Right atrium auricular region (tissue), 2 donors: ENCODE results near the gene CA5A. TPM values are rescaled to one million over a fixed set of nuclear protein-coding genes. Genes with fewer than 3 reads are reported as not detected.
"Not testable (repeated sequence)": the region's sequence is repeated elsewhere in the genome, so short reads cannot be mapped to it uniquely, and the experiment has no call there.

Source experiments
- DNase-seq: peaks from one replicate; pipeline ENCODE4 v3.0.0-alpha.2; 2019; ENCODE audit warnings: low spot score
- H3K27ac ChIP-seq, 2 donors: fragments of 200-600 bp; sonication (generic); 1 replicate in 1 of 2; 2 replicates in 1 of 2; pipeline ENCODE4 v1.5.1; 2016 to 2019
- H3K27me3 ChIP-seq, 2 donors: fragments of 200-600 bp; sonication (generic); one replicate each; pipeline versions ENCODE4 v1.5.1 to v1.6.0; 2017 to 2019
- H3K36me3 ChIP-seq: fragments of 200-600 bp; sonication (generic); one replicate; pipeline ENCODE4 v1.5.1; 2016
- H3K4me1 ChIP-seq, 2 donors: fragments of 200-600 bp; sonication (generic); one replicate each; pipeline versions ENCODE4 v1.5.1 to v1.6.0; 2017 to 2019
- H3K4me3 ChIP-seq, 2 donors: fragments of 200-600 bp; sonication (generic); 1 replicate in 1 of 2; 2 replicates in 1 of 2; pipeline ENCODE4 v1.5.1; 2017 to 2019; ENCODE audit warnings: mild to moderate bottlenecking in 1 of 2, moderate library complexity in 1 of 2
- H3K9me3 ChIP-seq, 2 donors: fragments of 200-600 bp; sonication (generic); one replicate each; pipeline ENCODE4 v1.5.1; 2019
- CTCF ChIP-seq, 2 donors: fragments of 200-600 bp; sonication (generic); IDR thresholded peaks; one replicate each; pipeline ENCODE4 v1.5.1; 2019; ENCODE audit warnings: antibody characterized with exemption in 2 of 2
- total RNA-seq, 2 donors: library from RNA; depleted of rRNA; stranded (reverse); fragments of >200 nt; gene quantifications; one replicate each; pipeline ENCODE4 v1.1.0, GENCODE V29; 2016

The CA5A gene
- total RNA-seq, 2 donors from 2014 or later, result not detected

- Histone ChIP-seq H3K27me3 (no peaks in the 10 kb centered on the region), H3K4me1 (no peaks in the 10 kb centered on the region), H3K36me3 (no peaks in the 10 kb centered on the region), H3K4me3 (no peak overlapping the region), H3K27ac (no peak overlapping the region), H3K9me3 (no peaks in the 10 kb centered on the region)
- DNase-seq, result no peak
- TF ChIP-seq CTCF (IDR thresholded peaks at IDR 0.05), result no peak
These were observed 2.2 kb upstream of the CA5A start for GRCh38 chr16:87938412-87938949.

DNA sequence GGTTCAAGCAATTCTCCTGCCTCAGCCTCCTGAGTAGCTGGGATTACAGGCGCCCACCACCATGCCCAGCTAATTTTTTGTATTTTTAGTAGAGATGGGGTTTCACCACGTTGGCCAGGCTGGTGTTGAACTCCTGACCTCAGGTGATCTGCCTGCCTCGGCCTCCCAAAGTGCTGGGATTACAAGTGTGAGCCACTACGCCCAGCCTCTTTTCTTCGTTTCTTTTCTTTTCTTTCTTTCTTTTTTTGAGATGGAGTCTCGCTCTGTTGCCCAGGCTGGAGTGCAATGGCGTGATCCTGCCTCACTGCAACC lies 858 bp upstream of the CA5A start:
- not testable (repeated sequence) for H3K4me1 ChIP-seq, H3K36me3 ChIP-seq, DNase-seq, H3K27ac ChIP-seq, H3K4me3 ChIP-seq, H3K9me3 ChIP-seq, H3K27me3 ChIP-seq

DNA sequence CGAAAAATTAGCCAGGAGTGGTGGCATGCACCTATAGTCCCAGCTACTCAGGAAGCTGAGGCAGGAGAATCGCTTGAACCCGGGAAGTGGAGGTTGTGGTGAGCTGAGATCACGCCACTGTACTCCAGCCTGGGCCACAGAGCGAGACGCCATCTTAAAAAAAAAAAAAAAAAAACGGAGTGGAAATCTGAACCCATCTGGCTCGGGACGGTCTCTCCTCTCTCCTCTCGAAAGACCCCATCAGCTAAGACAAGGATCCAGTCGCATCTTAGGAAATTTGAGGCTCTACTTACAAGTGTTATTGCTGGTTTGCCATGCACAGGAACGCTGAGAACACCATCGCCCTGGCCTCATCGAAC lies 334 bp downstream of the CA5A start:
- H3K27ac ChIP-seq, H3K27me3 ChIP-seq, H3K36me3 ChIP-seq, H3K9me3 ChIP-seq, DNase-seq, H3K4me3 ChIP-seq, H3K4me1 ChIP-seq: not testable (repeated sequence)

- not testable (repeated sequence) for H3K4me3 ChIP-seq, H3K4me1 ChIP-seq, H3K27me3 ChIP-seq, DNase-seq, H3K9me3 ChIP-seq, H3K27ac ChIP-seq, H3K36me3 ChIP-seq
These were observed 1.4 kb downstream of the CA5A start for GRCh38 chr16:87934752-87935425.

DNA sequence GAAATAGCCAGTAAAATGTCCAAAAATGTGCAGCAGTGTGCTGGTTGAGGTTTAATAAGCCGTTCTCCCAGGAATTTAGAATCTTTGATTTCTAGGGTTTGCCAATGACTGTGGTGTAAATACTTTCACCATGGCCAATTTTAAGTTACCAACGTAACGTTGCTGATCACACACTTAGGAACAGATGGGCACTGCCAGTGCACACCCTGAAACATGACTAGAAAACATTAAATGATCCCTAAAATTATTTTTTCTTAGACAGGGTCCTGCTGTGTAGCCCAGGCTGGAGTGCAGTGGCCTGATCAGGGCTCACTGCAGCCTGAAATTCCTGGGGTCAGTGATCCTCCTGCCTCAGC lies 3.2 kb downstream of the CA5A start:
- no peaks in the 10 kb centered on the region for H3K27me3 ChIP-seq
- no peak for TF ChIP-seq CTCF (IDR thresholded peaks at IDR 0.05)
- H3K9me3 ChIP-seq, result no peaks in the 10 kb centered on the region
- H3K4me3 ChIP-seq, result no peak overlapping the region
- H3K36me3 ChIP-seq, result no peaks in the 10 kb centered on the region
- DNase-seq, result no peak
- H3K27ac ChIP-seq, result no peak overlapping the region
- H3K4me1 ChIP-seq, result no peaks in the 10 kb centered on the region

DNA sequence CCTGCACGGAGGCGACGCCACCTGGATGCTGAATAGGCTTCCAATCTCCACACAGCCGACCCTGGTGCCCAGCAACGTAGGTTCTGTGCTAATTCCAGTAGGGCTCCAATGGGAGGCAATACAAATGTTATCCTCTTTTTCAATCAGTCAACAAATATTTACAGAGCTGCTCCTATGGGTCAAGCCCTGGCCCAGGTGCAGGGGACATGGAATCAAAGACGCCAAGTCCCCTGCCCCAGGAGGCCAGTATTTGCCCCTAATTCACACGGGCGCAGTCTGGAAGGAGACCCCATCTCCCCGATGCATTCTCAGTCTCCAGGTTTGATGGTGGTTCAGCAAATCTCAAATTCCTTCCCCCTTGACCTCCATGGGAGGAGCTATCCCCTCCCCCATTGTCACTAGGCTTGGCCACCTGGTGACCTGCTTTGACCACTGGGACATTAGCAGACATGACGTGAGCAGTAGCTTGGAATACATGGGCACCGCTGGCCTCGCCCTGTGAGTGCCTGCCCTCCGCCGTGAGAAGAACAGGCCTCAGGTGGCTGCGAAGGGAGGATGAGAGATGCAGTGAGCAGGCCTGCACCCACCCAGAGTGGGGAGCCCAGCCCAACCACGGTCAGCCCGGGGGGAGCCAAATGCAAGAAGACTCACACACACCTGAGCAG lies 3.7 kb downstream of the CA5A start:
- not testable (repeated sequence) for H3K4me1 ChIP-seq, H3K4me3 ChIP-seq, H3K27me3 ChIP-seq, H3K9me3 ChIP-seq, DNase-seq, H3K36me3 ChIP-seq, H3K27ac ChIP-seq

DNA sequence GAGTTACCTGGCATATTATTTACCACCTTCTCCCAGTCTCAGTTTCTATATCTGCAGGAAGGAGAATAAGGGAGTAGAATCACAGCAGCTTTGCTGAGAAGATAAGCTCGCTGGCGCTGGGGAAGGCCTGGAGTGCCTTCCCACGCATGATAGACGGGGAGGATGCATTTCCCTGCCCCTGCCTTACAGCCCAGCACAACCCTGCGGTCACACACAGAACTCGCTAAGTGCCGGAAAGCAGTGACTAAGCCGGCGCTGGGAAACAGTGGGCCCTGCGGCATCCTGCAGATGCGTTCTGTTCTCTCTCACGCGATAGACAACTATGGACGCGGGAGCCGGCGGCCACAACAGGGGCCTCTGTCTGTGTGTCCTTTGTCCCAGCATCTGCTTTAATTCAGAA lies 4.8 kb downstream of the CA5A start:
- no peaks in the 10 kb centered on the region for H3K9me3 ChIP-seq
- H3K27ac ChIP-seq, result no peak overlapping the region
- H3K27me3 ChIP-seq, result no peaks in the 10 kb centered on the region
- no peaks in the 10 kb centered on the region for H3K36me3 ChIP-seq
- no peaks in the 10 kb centered on the region for H3K4me1 ChIP-seq
- DNase-seq, result no peak
- no peak for TF ChIP-seq CTCF (IDR thresholded peaks at IDR 0.05)
- H3K4me3 ChIP-seq, result no peak overlapping the region

DNA sequence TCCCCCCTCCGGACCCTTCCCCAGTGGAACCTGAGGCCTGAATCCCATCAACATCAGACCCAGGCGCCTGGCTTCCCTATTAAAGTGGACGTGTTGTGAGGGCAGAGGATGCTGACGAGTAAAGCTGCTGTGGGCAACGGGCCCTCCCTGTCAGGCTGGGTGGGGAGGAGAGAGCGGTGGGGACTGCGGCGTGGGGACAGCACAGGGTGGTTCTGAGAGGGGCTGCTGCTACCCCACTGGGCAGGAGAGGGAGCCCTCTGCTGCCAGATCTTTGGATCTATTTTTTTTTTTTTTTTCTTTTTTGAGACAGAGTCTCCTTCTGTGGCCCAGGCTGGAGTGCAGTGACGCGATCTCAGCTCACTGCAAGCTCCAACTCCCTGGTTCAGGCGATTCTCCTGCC lies 5.9 kb downstream of the CA5A start:
- DNase-seq, result no peak

More for the DNA sequence above, 5.9 kb downstream of the CA5A start:
- TF ChIP-seq CTCF (IDR thresholded peaks at IDR 0.05), result no peak
- no peaks in the 10 kb centered on the region for H3K36me3 ChIP-seq
- H3K9me3 ChIP-seq, result no peaks in the 10 kb centered on the region
- H3K27ac ChIP-seq, result no peak overlapping the region
- no peak overlapping the region for H3K4me3 ChIP-seq
- no peaks in the 10 kb centered on the region for H3K4me1 ChIP-seq
- no peaks in the 10 kb centered on the region for H3K27me3 ChIP-seq
